Measurements from ENCODE around the gene ITGA8. TPM values are rescaled to one million over a fixed set of nuclear protein-coding genes. Genes with fewer than 3 reads are reported as not detected.

The ITGA8 gene
- total RNA-seq, 1 experiment from 2014 or later = not detected

GRCh38 chr10:15747632-15748031, 27.9 kb upstream of the ITGA8 start:
- Histone ChIP-seq H3K4me1 (no peaks in the 10 kb centered on the region), H3K27me3 (replicated peaks; ENCODE audit: control insufficient read depth, insufficient read depth, low read length) (no peaks in the 10 kb centered on the region), H3K4me3 (ENCODE audit: low read depth, low read length) (no peak overlapping the region), H3K36me3 (ENCODE audit: control insufficient read depth, insufficient read depth, low read length) (no peaks in the 10 kb centered on the region), H3K9me3 (no peaks in the 10 kb centered on the region)
- TF ChIP-seq, protein P1, sequence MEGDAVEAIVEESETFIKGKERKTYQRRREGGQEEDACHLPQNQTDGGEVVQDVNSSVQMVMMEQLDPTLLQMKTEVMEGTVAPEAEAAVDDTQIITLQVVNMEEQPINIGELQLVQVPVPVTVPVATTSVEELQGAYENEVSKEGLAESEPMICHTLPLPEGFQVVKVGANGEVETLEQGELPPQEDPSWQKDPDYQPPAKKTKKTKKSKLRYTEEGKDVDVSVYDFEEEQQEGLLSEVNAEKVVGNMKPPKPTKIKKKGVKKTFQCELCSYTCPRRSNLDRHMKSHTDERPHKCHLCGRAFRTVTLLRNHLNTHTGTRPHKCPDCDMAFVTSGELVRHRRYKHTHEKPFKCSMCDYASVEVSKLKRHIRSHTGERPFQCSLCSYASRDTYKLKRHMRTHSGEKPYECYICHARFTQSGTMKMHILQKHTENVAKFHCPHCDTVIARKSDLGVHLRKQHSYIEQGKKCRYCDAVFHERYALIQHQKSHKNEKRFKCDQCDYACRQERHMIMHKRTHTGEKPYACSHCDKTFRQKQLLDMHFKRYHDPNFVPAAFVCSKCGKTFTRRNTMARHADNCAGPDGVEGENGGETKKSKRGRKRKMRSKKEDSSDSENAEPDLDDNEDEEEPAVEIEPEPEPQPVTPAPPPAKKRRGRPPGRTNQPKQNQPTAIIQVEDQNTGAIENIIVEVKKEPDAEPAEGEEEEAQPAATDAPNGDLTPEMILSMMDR (IDR thresholded peaks at IDR 0.05; ENCODE audit: insufficient read depth in 1 of 2, low read depth in 1 of 2, low read length in 1 of 2, severe bottlenecking in 1 of 2, unreplicated experiment in 1 of 2) = no peak
- DNase-seq = no peak
- H3K9me3 Mint-ChIP-seq (ENCODE audit: unreplicated experiment) = no peaks in the 10 kb centered on the region
- H3K4me1 Mint-ChIP-seq (ENCODE audit: low read depth, unreplicated experiment) = no peaks in the 10 kb centered on the region
- peaks cover 17% of the 10 kb centered on the region for H3K27me3 Mint-ChIP-seq (ENCODE audit: insufficient read depth, unreplicated experiment)
- POLR2A ChIA-PET = no interaction called here
- H3K27ac Mint-ChIP-seq (ENCODE audit: unreplicated experiment) = no peak overlapping the region
- intact Hi-C loops (cut with micrococcal nuclease; ENCODE audit: unreplicated experiment) = no loop called here
- no TSS peak for BruUV-seq (replicated peaks)
- H3K4me3 Mint-ChIP-seq (ENCODE audit: unreplicated experiment) = no peak overlapping the region
- no peaks in the 10 kb centered on the region for H3K36me3 Mint-ChIP-seq (ENCODE audit: insufficient read depth, unreplicated experiment)
- CTCF ChIA-PET = interaction anchor here (0.6 kb wide), 1 partner anchor 457 kb away, joined by 3 read pairs; no protein-coding TSS in a partner anchor

DNA sequence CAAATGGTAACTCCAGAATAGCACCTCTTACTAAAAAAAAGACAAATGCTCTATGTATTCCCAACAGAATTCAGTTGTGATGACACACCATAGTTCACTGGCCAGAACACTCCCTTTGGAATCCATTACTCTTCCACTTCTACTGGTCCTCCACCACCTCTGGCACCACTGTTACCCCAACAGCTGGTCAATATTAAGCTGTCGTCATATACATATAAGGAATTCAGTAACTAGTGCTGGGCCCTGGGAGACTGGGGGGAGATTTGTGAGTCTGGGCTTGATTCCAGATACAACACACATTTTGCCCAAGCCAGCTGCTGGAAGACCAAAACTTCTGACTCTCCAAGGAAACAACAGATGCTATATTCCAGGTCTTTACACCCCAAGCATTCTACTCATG, 26.0 kb upstream of the ITGA8 start:
- ChIA-PET CTCF (no interaction called here), POLR2A (no interaction called here)
- H3K9me3 ChIP-seq = no peaks in the 10 kb centered on the region
- Mint-ChIP-seq H3K36me3 (ENCODE audit: insufficient read depth, unreplicated experiment) (no peaks in the 10 kb centered on the region), H3K27ac (ENCODE audit: unreplicated experiment) (no peak overlapping the region), H3K4me3 (ENCODE audit: unreplicated experiment) (no peak overlapping the region), H3K27me3 (ENCODE audit: insufficient read depth, unreplicated experiment) (peaks cover 25% of the 10 kb centered on the region), H3K9me3 (ENCODE audit: unreplicated experiment) (no peaks in the 10 kb centered on the region), H3K4me1 (ENCODE audit: low read depth, unreplicated experiment) (no peaks in the 10 kb centered on the region)
- TF ChIP-seq, protein P1 (IDR thresholded peaks at IDR 0.05; ENCODE audit: insufficient read depth in 1 of 2, low read depth in 1 of 2, low read length in 1 of 2, severe bottlenecking in 1 of 2, unreplicated experiment in 1 of 2) = no peak
- BruUV-seq (replicated peaks) = no TSS peak
- H3K27me3 ChIP-seq (replicated peaks; ENCODE audit: control insufficient read depth, insufficient read depth, low read length) = no peaks in the 10 kb centered on the region
- no peak for DNase-seq
- intact Hi-C loops (cut with micrococcal nuclease; ENCODE audit: unreplicated experiment) = no loop called here
- H3K36me3 ChIP-seq (ENCODE audit: control insufficient read depth, insufficient read depth, low read length) = no peaks in the 10 kb centered on the region
- no peak overlapping the region for H3K4me3 ChIP-seq (ENCODE audit: low read depth, low read length)
- no peaks in the 10 kb centered on the region for H3K4me1 ChIP-seq

- intact Hi-C loops (cut with micrococcal nuclease; ENCODE audit: unreplicated experiment) = loop anchor here (1.0 kb wide), 2 partner anchors 310 to 316 kb away; no protein-coding TSS in a partner anchor
- H3K4me3 ChIP-seq (ENCODE audit: low read depth, low read length) = no peak overlapping the region
- no peaks in the 10 kb centered on the region for H3K36me3 ChIP-seq (ENCODE audit: control insufficient read depth, insufficient read depth, low read length)
- TF ChIP-seq, protein P1 (IDR thresholded peaks at IDR 0.05; ENCODE audit: insufficient read depth in 1 of 2, low read depth in 1 of 2, low read length in 1 of 2, severe bottlenecking in 1 of 2, unreplicated experiment in 1 of 2) = peak; percentile 66 to 85
- POLR2A ChIA-PET = no interaction called here
- Mint-ChIP-seq H3K27ac (ENCODE audit: unreplicated experiment) (no peak overlapping the region), H3K4me1 (ENCODE audit: low read depth, unreplicated experiment) (no peaks in the 10 kb centered on the region), H3K9me3 (ENCODE audit: unreplicated experiment) (no peaks in the 10 kb centered on the region), H3K27me3 (ENCODE audit: insufficient read depth, unreplicated experiment) (peaks cover 26% of the 10 kb centered on the region), H3K4me3 (ENCODE audit: unreplicated experiment) (no peak overlapping the region), H3K36me3 (ENCODE audit: insufficient read depth, unreplicated experiment) (no peaks in the 10 kb centered on the region)
- CTCF ChIA-PET = no interaction called here
- no TSS peak for BruUV-seq (replicated peaks)
- H3K9me3 ChIP-seq = no peaks in the 10 kb centered on the region
- peak; percentile 69 to 75 for DNase-seq
- no peaks in the 10 kb centered on the region for H3K27me3 ChIP-seq (replicated peaks; ENCODE audit: control insufficient read depth, insufficient read depth, low read length)
- H3K4me1 ChIP-seq = no peaks in the 10 kb centered on the region
Observed at GRCh38 chr10:15744217-15744865, 24.6 kb upstream of the ITGA8 start.
